ENCODE measurements around the gene TTPAL.

DNA sequence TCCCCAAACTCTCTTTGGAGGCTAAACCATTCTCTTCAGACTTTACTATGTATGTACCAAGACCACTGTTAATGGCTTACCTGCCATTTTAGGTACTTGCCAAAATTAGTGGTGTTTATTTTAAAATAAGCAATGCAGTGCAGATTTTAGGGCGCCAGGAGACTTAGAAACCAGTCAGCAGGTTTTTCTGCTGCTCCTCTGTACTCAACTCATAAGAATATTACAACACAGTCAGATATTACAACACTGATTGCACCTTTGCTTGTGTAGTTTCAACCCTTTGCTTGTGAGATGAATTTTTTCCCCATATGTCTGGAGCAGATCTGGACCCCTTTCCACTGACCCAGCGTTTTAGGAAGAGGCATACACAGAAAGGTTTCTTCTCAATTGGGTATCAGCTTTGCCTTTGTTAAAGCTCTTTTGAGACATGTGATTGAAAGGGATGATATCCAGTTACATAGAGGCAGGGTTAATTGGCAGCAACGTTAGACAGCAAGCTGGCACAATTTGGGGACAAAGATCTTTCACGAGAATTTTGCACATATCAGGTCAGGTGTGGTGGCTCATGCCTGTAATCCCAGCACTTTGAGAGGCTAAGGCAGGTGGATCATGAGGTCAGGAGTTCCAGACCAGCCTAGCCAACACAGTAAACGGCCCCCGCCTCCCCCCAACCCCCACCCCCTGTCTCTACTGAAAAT lies 6.2 kb downstream of the TTPAL start:
- no peak for TF ChIP-seq POLR2A (IDR thresholded peaks at IDR 0.05; ENCODE audit: low read depth, low read length)
- no peak for TF ChIP-seq POLR2AphosphoS5 (IDR thresholded peaks at IDR 0.05; ENCODE audit: low read depth, low read length)
- TF ChIP-seq TAF1 (IDR thresholded peaks at IDR 0.05; ENCODE audit: low read depth, low read length) = no peak
